ENCODE results near the gene CEP135.
"Not testable (repeated sequence)": the region's sequence is repeated elsewhere in the genome, so short reads cannot be mapped to it uniquely, and the experiment has no call there.

The CEP135 gene

GRCh38 chr4:56026596-56026995 is 77.9 kb downstream of the CEP135 start:
- DNase-seq = no peak

- no peak for DNase-seq
Measured at GRCh38 chr4:56028165-56028564, 79.4 kb downstream of the CEP135 start.

GRCh38 chr4:56038487-56039162 is 89.9 kb downstream of the CEP135 start:
- DNase-seq = no peak

- DNase-seq = no peak
Measured at GRCh38 chr4:56040842-56041241, 92.1 kb downstream of the CEP135 start.

- no peak for DNase-seq
Measured at GRCh38 chr4:56042225-56042624, 93.5 kb downstream of the CEP135 start.

- no peak for DNase-seq
Measured at GRCh38 chr4:56048383-56048701, 99.6 kb downstream of the CEP135 start.

- DNase-seq = peak in 1 of 2 experiments; percentile 17
Measured at GRCh38 chr4:56048702-56049431, 100.1 kb downstream of the CEP135 start.

- DNase-seq = no peak
Measured at GRCh38 chr4:56050625-56051024, 101.9 kb downstream of the CEP135 start.

- DNase-seq = no peak
Measured at GRCh38 chr4:56051029-56051709, 102.4 kb downstream of the CEP135 start.

- DNase-seq = no peak
Measured at GRCh38 chr4:56051710-56052075, 102.9 kb downstream of the CEP135 start.

- no peak for DNase-seq
Measured at GRCh38 chr4:56052481-56052880, 103.7 kb downstream of the CEP135 start.

- no peak for DNase-seq
Measured at GRCh38 chr4:56052966-56053365, 104.2 kb downstream of the CEP135 start.

- DNase-seq = no peak
Measured at GRCh38 chr4:56055027-56055977, 106.6 kb downstream of the CEP135 start.

- DNase-seq = no peak
Measured at GRCh38 chr4:56055991-56056390, 107.2 kb downstream of the CEP135 start.

- no peak for DNase-seq
Measured at GRCh38 chr4:56058555-56058954, 109.8 kb downstream of the CEP135 start.

GRCh38 chr4:56060036-56060435 is 111.3 kb downstream of the CEP135 start:
- no peak for DNase-seq

GRCh38 chr4:56062106-56062505 is 113.4 kb downstream of the CEP135 start:
- no peak for DNase-seq

GRCh38 chr4:56062526-56063145 is 113.9 kb downstream of the CEP135 start:
- DNase-seq = no peak

GRCh38 chr4:56066493-56066892 is 117.7 kb downstream of the CEP135 start:
- DNase-seq = no peak

GRCh38 chr4:56067826-56068225 is 119.1 kb downstream of the CEP135 start:
- no peak for DNase-seq

- DNase-seq = not testable (repeated sequence)
Measured at GRCh38 chr4:56072730-56073129, 124.0 kb downstream of the CEP135 start.

GRCh38 chr4:56077676-56078075 is 128.9 kb downstream of the CEP135 start:
- no peak for DNase-seq

GRCh38 chr4:56078866-56079265 is 130.1 kb downstream of the CEP135 start:
- DNase-seq = no peak
